Left ventricle myocardium inferior (tissue), 1 donor: Measurements from ENCODE around the gene FGA. TPM values are rescaled to one million over a fixed set of nuclear protein-coding genes. Genes with fewer than 3 reads are reported as not detected.

Experiments used
- DNase-seq: peaks from one replicate; pipeline ENCODE4 v3.0.0-alpha.2; 2020
- H3K27ac ChIP-seq: fragments of 200-600 bp; replicated peaks from 2 replicates; pipeline ENCODE4 v1.8.0; 2021
- H3K27me3 ChIP-seq: fragments of 200-600 bp; 2 replicates; pipeline ENCODE4 v1.8.0; 2021; ENCODE audit warnings: low read depth
- H3K36me3 ChIP-seq: fragments of 200-600 bp; 2 replicates; pipeline ENCODE4 v1.8.0; 2021
- H3K4me1 ChIP-seq: fragments of 200-600 bp; 2 replicates; pipeline ENCODE4 v1.8.0; 2021
- H3K4me3 ChIP-seq: fragments of 200-600 bp; 2 replicates; pipeline ENCODE4 v1.8.0; 2021; ENCODE audit warnings: mild to moderate bottlenecking, moderate library complexity
- H3K9me3 ChIP-seq: fragments of 200-600 bp; replicated peaks from 2 replicates; pipeline ENCODE4 v1.8.0; 2021
- intact Hi-C: fragments of 100-400 bp; cut with micrococcal nuclease; formaldehyde crosslinking; loops from one replicate; pipeline ENCODE4 v1.11.0; 2022
- long read RNA-seq: library from polyadenylated mRNA; unstranded; transcript quantifications from one replicate; pipeline ENCODE4 v2.0.0, GENCODE V29; 2021
- total RNA-seq: library from RNA; stranded (reverse); fragmentation: NEBNext Ultra II Directional; extraction: Animal tissue kit (Norgen Biotek cat#: 25700); gene quantifications from one replicate; pipeline ENCODE4 v1.2.1, GENCODE V29; 2021
- TF ChIP-seq, protein P1 (sequence below): fragments of 200-600 bp; IDR thresholded peaks from 2 replicates; pipeline ENCODE4 v1.8.0; 2021; ENCODE audit warnings: antibody characterized with exemption, mild to moderate bottlenecking, borderline replicate concordance
- donor health status: DM: no; HTN: yes; CAD: no; lungs with severe emphysema.

Gene FGA
- not detected for total RNA-seq
- long read RNA-seq = 0 reads

GRCh38 chr4:154590329-154591006 lies at the start of gene FGA:
Gene FGA (minus strand): TSS chr4:154590742. CDS start chr4:154590687, 55 bp downstream.
- intact Hi-C loops = no loop called here
- no peak within 1 kb of the TSS for H3K4me3 ChIP-seq
- H3K27me3 ChIP-seq = peaks cover 29% of the 10 kb centered on the region
- H3K27ac ChIP-seq = no peak within 1 kb of the TSS
- H3K9me3 ChIP-seq = no peaks in the 10 kb centered on the region
- TF ChIP-seq, protein P1, sequence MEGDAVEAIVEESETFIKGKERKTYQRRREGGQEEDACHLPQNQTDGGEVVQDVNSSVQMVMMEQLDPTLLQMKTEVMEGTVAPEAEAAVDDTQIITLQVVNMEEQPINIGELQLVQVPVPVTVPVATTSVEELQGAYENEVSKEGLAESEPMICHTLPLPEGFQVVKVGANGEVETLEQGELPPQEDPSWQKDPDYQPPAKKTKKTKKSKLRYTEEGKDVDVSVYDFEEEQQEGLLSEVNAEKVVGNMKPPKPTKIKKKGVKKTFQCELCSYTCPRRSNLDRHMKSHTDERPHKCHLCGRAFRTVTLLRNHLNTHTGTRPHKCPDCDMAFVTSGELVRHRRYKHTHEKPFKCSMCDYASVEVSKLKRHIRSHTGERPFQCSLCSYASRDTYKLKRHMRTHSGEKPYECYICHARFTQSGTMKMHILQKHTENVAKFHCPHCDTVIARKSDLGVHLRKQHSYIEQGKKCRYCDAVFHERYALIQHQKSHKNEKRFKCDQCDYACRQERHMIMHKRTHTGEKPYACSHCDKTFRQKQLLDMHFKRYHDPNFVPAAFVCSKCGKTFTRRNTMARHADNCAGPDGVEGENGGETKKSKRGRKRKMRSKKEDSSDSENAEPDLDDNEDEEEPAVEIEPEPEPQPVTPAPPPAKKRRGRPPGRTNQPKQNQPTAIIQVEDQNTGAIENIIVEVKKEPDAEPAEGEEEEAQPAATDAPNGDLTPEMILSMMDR = no peak
- no peaks in the 10 kb centered on the region for H3K36me3 ChIP-seq
- no peaks in the 10 kb centered on the region for H3K4me1 ChIP-seq
- DNase-seq = no peak

- no peaks in the 10 kb centered on the region for H3K36me3 ChIP-seq
- no peaks in the 10 kb centered on the region for H3K4me1 ChIP-seq
- DNase-seq = no peak
- H3K9me3 ChIP-seq = no peaks in the 10 kb centered on the region
- H3K27me3 ChIP-seq = peaks cover 65% of the 10 kb centered on the region
- TF ChIP-seq, protein P1 = no peak
- H3K27ac ChIP-seq = no peak overlapping the region
- intact Hi-C loops = no loop called here
- H3K4me3 ChIP-seq = no peak overlapping the region
Measured at GRCh38 chr4:154634058-154634457, 43.5 kb upstream of the FGA start.

GRCh38 chr4:154631828-154632227 lies 41.3 kb upstream of the FGA start:
- no peaks in the 10 kb centered on the region for H3K9me3 ChIP-seq
- intact Hi-C loops = no loop called here
- H3K4me3 ChIP-seq = no peak overlapping the region
- peaks cover 5% of the 10 kb centered on the region for H3K4me1 ChIP-seq
- no peak overlapping the region for H3K27ac ChIP-seq
- no peaks in the 10 kb centered on the region for H3K36me3 ChIP-seq
- TF ChIP-seq, protein P1 = no peak
- peaks cover 80% of the 10 kb centered on the region for H3K27me3 ChIP-seq
- no peak for DNase-seq

GRCh38 chr4:154630324-154630723 lies 39.8 kb upstream of the FGA start:
- H3K27me3 ChIP-seq = peaks cover 82% of the 10 kb centered on the region
- intact Hi-C loops = no loop called here
- TF ChIP-seq, protein P1 = no peak
- H3K36me3 ChIP-seq = no peaks in the 10 kb centered on the region
- DNase-seq = no peak
- no peak overlapping the region for H3K4me3 ChIP-seq
- H3K27ac ChIP-seq = no peak overlapping the region
- peaks cover 8% of the 10 kb centered on the region for H3K4me1 ChIP-seq
- H3K9me3 ChIP-seq = no peaks in the 10 kb centered on the region

DNA sequence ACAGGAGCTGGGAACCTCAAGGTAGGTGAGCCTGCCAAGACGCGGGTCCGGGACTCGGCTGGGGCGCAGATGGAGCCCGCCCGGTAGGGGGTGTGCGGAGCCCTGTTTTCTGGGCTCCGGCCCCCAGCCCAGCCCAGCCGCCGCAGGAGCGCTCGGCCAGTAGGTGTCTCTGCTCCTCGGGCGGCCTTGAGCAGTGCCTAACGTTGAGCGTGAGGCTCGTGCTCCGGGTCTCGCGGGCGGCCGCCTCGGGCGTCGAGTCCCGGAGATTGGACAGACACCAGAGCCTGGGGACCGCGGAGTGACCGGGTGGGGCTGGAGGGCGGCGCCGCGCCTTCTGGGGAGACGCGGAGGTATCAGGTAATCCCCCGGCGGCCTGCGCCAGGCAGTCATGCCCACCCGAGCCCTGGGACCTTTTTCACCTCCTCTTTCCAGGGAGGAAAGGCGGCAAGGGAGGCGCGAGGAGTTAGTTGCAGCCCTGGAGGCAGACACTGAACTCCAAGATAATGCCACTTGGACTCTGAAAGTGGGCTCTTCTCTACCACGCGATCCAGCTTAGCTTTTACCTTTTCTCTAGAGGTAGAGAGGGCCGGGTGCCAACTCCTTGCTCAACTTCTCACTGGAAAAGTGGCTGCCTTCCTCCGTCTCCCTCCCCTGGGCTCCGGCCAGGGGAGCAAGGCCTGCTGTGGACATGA lies 36.4 kb upstream of the FGA start:
- TF ChIP-seq, protein P1 = peak; percentile 51
- intact Hi-C loops = loop anchor here (10.0 kb wide), 1 partner anchor 72 kb away; the partner anchor contains the start of gene PLRG1

More for the DNA sequence above, 36.4 kb upstream of the FGA start:
- Histone ChIP-seq H3K9me3 (no peaks in the 10 kb centered on the region), H3K36me3 (no peaks in the 10 kb centered on the region), H3K4me3 (peak overlapping the region; percentile 54), H3K4me1 (peaks cover 8% of the 10 kb centered on the region), H3K27ac (no peak overlapping the region), H3K27me3 (peaks cover 68% of the 10 kb centered on the region)
- DNase-seq = peak; percentile 23
